Hepatocyte (in vitro differentiated cells): ENCODE measurements around the gene HOXA5.

Experiments
- EZH2 ChIP-seq: fragments of 200-600 bp; sonication (generic); IDR thresholded peaks from 2 replicates; pipeline ENCODE4 v1.6.1; 2016; ENCODE audit warnings: antibody characterized with exemption, mild to moderate bottlenecking, borderline replicate concordance
- EZH2phosphoT487 ChIP-seq: fragments of 200-600 bp; sonication (generic); IDR thresholded peaks from one replicate; pipeline ENCODE4 v1.6.1; 2018; ENCODE audit warnings: antibody characterized with exemption, mild to moderate bottlenecking, low read depth, moderate library complexity; ENCODE audit not compliant: unreplicated experiment, severe bottlenecking
- TF ChIP-seq, protein P1 (sequence below): fragments of 200-600 bp; sonication (generic); IDR thresholded peaks from 2 replicates; pipeline ENCODE4 v1.5.1; 2016; ENCODE audit warnings: antibody characterized with exemption, mild to moderate bottlenecking; ENCODE audit not compliant: poor library complexity

DNA sequence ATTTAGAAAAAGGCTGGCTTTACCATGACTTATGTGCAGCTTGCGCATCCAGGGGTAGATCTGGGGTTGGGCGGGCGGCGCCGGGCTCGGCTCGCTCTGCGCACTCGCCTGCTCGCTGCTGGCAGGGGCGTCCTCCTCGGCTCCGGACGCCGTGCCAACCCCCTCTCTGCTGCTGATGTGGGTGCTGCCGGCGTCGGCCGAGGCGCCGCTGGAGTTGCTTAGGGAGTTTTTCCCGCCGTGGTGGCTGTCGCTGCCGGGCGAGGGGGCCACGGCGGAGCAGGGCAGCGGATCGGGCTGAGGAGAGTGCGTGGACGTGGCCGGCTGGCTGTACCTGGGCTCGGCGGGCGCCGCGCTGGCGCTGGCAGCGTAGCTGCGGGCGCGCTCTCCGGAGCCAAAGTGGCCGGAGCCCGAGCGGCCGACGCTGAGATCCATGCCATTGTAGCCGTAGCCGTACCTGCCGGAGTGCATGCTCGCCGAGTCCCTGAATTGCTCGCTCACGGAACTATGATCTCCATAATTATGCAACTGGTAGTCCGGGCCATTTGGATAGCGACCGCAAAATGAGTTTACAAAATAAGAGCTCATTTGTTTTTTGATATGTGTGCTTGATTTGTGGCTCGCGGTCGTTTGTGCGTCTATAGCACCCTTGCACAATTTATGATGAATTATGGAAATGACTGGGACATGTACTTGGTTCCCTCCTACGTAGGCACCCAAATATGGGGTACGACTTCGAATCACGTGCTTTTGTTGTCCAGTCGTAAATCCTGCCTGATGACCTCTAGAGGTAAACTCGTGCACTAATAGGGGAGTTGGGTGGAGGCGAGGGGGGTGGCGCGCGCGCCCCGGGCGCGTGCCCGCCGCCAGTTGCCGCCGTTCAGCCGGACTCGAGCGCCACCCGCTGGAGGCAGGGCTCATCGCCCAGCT is at the start of gene HOXA5:
- TF ChIP-seq, protein P1, sequence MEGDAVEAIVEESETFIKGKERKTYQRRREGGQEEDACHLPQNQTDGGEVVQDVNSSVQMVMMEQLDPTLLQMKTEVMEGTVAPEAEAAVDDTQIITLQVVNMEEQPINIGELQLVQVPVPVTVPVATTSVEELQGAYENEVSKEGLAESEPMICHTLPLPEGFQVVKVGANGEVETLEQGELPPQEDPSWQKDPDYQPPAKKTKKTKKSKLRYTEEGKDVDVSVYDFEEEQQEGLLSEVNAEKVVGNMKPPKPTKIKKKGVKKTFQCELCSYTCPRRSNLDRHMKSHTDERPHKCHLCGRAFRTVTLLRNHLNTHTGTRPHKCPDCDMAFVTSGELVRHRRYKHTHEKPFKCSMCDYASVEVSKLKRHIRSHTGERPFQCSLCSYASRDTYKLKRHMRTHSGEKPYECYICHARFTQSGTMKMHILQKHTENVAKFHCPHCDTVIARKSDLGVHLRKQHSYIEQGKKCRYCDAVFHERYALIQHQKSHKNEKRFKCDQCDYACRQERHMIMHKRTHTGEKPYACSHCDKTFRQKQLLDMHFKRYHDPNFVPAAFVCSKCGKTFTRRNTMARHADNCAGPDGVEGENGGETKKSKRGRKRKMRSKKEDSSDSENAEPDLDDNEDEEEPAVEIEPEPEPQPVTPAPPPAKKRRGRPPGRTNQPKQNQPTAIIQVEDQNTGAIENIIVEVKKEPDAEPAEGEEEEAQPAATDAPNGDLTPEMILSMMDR: peak; percentile 56
- TF ChIP-seq EZH2 (peak; percentile 79), EZH2phosphoT487 (peak; percentile 3)
